GM12878 (cell line): ENCODE measurements around the gene KRTAP10-1. TPM values are rescaled to one million over a fixed set of nuclear protein-coding genes. Genes with fewer than 3 reads are reported as not detected.
"Not testable (repeated sequence)": the region's sequence is repeated elsewhere in the genome, so short reads cannot be mapped to it uniquely, and the experiment has no call there.

Experiments used
- ATAC-seq: fragments of 200-7000 bp; cut with Tn5 transposase; 3 replicates; pipeline ENCODE4 v1.9.1; 2020; ENCODE audit warnings: mild to moderate bottlenecking, moderate library complexity
- BruUV-seq: library from RNA; stranded (reverse); fragments of 400-500 nt; replicated peaks from 2 replicates; lab custom pipeline; 2021; lab: Mats Ljungman, UMichigan
- CTCF ChIA-PET: fragments of 300-600 bp; sonication (Branson Sonifier 250); formaldehyde crosslinking; extraction: SDS; loops from one replicate; lab custom pipeline; 2021; ENCODE audit warnings: inconsistent platforms; lab: Yijun Ruan, JAX
- POLR2A ChIA-PET: fragments of 350-600 bp; formaldehyde crosslinking; extraction: SDS; loops from one replicate; lab custom pipeline; 2021; ENCODE audit warnings: inconsistent platforms; lab: Charles Lee
- RAD21 ChIA-PET: fragments of 300-600 bp; sonication (Branson Sonifier 250); formaldehyde crosslinking; loops from one replicate; lab custom pipeline; 2023; ENCODE audit warnings: antibody characterized with exemption; ENCODE audit not compliant: unreplicated experiment; lab: Charles Lee
- SMC1A ChIA-PET: fragments of 300-600 bp; sonication (Branson Sonifier 250); formaldehyde crosslinking; loops from one replicate; lab custom pipeline; 2023; ENCODE audit not compliant: unreplicated experiment, uncharacterized antibody; lab: Charles Lee
- DNase-seq: peaks from one replicate; pipeline ENCODE4 v3.0.0-alpha.2; 2011; ENCODE audit warnings: low read depth, low spot score
- FAIRE-seq: peaks from 3 replicates; lab custom pipeline; 2011; peaks lifted over from hg19 to GRCh38; lab: Jason Lieb, UNC
- H2AFZ ChIP-seq: 2 replicates; pipeline ENCODE4 v1.6.0; 2011; ENCODE audit warnings: low read depth, low read length, control low read depth; ENCODE audit not compliant: control insufficient read depth
- H3K27ac ChIP-seq: 2 replicates; pipeline ENCODE4 v1.5.1; 2011; ENCODE audit warnings: control low read depth; ENCODE audit not compliant: control insufficient read depth, insufficient read depth
- H3K27me3 ChIP-seq, 2 experiments: replicated peaks in 1 of 2; 2 replicates each; pipeline versions ENCODE4 v1.6.0 to v1.6.1; 2011; ENCODE audit warnings: low read length in 1 of 2; ENCODE audit not compliant: control insufficient read depth in 2 of 2, insufficient read depth in 2 of 2
- H3K36me3 ChIP-seq, 2 experiments: 2 replicates each; pipeline ENCODE4 v1.5.1; 2011; ENCODE audit warnings: low read length in 1 of 2; ENCODE audit not compliant: control insufficient read depth in 2 of 2, insufficient read depth in 2 of 2
- H3K4me1 ChIP-seq: 2 replicates; pipeline ENCODE4 v1.6.1; 2011; ENCODE audit warnings: mild to moderate bottlenecking, low read length, moderate library complexity, mixed read lengths; ENCODE audit not compliant: control insufficient read depth, insufficient read depth
- H3K4me2 ChIP-seq: 2 replicates; pipeline ENCODE4 v1.6.0; 2011; ENCODE audit warnings: control low read depth; ENCODE audit not compliant: control insufficient read depth, insufficient read depth
- H3K4me3 ChIP-seq: fragments of 200-600 bp; sonication (generic); 2 replicates; pipeline ENCODE4 v1.5.1; 2016
- H3K79me2 ChIP-seq: 2 replicates; pipeline ENCODE4 v1.6.0; 2011; ENCODE audit warnings: low read length; ENCODE audit not compliant: control insufficient read depth, insufficient read depth
- H3K9ac ChIP-seq: 2 replicates; pipeline ENCODE4 v1.8.0; 2011; ENCODE audit warnings: low read length, control low read depth, mixed read lengths; ENCODE audit not compliant: control insufficient read depth, insufficient read depth
- H3K9me3 ChIP-seq: replicated peaks from 3 replicates; pipeline ENCODE4 v1.5.1; 2011; ENCODE audit warnings: mild to moderate bottlenecking, low read length; ENCODE audit not compliant: control insufficient read depth, insufficient read depth
- H4K20me1 ChIP-seq: 2 replicates; pipeline ENCODE4 v1.6.0; 2011; ENCODE audit not compliant: control insufficient read depth, insufficient read depth
- CHD1 ChIP-seq: IDR thresholded peaks from 2 replicates; pipeline ENCODE4 v1.6.1; 2012; ENCODE audit warnings: low read depth, low read length, improper control_type of control experiment
- WGBS: methylation state at CpG from one replicate; pipeline ENCODE4 v1.1.6; 2016; ENCODE audit warnings: low lambda C conversion rate; ENCODE audit not compliant: insufficient replicate concordance, insufficient coverage; ENCODE audit errors: missing lambda C conversion rate; 5-methylcytosine and 5-hydroxymethylcytosine counted together
- in situ Hi-C: fragments of 300-500 bp; cut with MboI; formaldehyde crosslinking; loops from 9 replicates; pipeline ENCODE4 v1.14.3; 2018; ENCODE audit warnings: mixed read lengths
- intact Hi-C: fragments of 100-400 bp; cut with micrococcal nuclease; formaldehyde crosslinking; loops from one replicate; pipeline ENCODE4 v1.14.2; 2022; ENCODE audit not compliant: unreplicated experiment
- polyA plus RNA-seq, 11 experiments: library from polyadenylated mRNA; depleted of rRNA in 4 of 11; unstranded in 6 of 11; stranded (reverse) in 5 of 11; fragments of >200 nt; fragmentation: Nextera tagmentation in 4 of 11; fragmentation: Illumina TruSeq in 1 of 11; extraction: Ambion mirVana in 4 of 11; extraction: Trizol in 1 of 11; gene quantifications; 1 replicate in 1 of 11; 2 replicates in 10 of 11; pipeline versions ENCODE4 v1.2.1 to v1.2.3, GENCODE V29; 2011 to 2016; ENCODE audit warnings: inconsistent platforms in 2 of 11, missing spikeins in 2 of 11, low read depth in 1 of 11
- total RNA-seq, 4 experiments: library from RNA; depleted of rRNA in 3 of 4; stranded (reverse); fragments of >200 nt in 3 of 4; fragmentation: Illumina TruSeq in 1 of 4; extraction: Trizol in 1 of 4; gene quantifications; 2 replicates each; pipeline versions ENCODE4 v1.2.1 to v1.2.3, GENCODE V29; 2013 to 2021

The KRTAP10-1 gene
- total and polyA plus RNA-seq, 10 of the 15 experiments (the other 5 are each of a cell fraction or from before 2014, with no cell fraction given): not detected

DNA sequence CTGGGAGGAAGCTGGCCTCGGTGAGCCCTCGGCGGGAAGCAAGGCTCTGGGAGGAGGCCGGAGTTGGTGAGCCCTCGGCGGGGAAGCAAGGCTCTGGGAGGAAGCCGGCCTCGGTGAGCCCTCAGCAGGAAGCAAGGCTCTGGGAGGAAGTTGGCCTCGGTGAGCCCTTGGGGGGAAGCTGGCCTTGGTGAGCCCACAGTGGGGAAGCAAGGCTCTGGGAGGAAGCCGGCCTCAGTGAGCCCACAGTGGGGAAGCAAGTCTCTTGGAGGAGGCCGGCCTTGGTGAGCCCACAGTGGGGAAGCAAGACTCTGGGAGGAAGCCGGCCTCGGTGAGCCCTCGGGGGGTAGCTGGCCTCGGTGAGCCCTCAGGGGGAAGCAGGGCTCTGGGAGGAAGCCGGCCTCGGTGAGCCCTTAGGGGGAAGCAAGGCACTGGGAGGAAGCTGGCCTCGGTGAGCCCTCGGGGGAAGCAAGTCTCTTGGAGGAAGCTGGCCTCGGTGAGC is 36.0 kb downstream of the KRTAP10-1 start (continued):
- TF ChIP-seq CHD1: no peak

DNA sequence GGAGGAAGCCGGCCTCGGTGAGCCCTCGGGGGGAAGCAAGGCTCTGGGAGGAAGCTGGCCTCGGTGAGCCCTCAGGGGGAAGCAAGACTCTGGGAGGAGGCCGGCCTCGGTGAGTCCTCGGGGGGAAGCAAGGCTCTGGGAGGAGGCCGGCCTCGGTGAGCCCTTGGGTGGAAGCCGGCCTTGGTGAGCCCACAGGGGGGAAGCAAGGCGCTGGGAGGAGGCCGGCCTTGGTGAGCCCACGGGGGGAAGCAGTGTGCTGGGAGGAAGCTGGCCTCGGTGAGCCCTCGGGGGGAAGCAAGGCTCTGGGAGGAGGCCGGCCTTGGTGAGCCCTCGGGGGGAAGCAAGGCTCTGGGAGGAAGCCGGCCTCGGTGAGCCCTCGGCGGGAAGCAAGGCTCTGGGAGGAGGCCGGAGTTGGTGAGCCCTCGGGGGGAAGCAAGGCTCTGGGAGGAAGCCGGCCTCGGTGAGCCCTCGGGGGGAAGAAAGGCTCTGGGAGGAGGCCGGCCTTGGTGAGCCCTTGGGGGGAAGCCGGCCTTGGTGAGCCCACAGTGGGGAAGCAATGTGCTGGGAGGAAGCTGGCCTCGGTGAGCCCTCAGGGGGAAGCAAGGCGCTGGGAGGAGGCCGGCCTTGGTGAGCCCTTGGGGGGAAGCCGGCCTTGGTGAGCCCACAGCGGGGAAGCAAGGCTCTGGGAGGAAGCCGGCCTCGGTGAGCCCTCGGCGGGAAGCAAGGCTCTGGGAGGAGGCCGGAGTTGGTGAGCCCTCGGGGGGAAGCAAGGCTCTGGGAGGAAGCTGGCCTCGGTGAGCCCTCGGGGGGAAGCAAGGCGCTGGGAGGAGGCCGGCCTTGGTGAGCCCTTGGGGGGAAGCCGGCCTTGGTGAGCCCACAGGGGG is 36.7 kb downstream of the KRTAP10-1 start:
- POLR2A ChIA-PET: interaction anchor here (0.6 kb wide), 1 partner anchor 172 kb away, joined by 3 read pairs; no protein-coding TSS in a partner anchor
- FAIRE-seq, H3K4me3 ChIP-seq, H3K9me3 ChIP-seq, H3K4me1 ChIP-seq, intact Hi-C loops, in situ Hi-C loops, H3K9ac ChIP-seq, H2AFZ ChIP-seq, H3K27ac ChIP-seq, H3K79me2 ChIP-seq, ATAC-seq, H4K20me1 ChIP-seq, H3K4me2 ChIP-seq, RAD21 ChIA-PET, BruUV-seq, H3K36me3 ChIP-seq, DNase-seq, H3K27me3 ChIP-seq: not testable (repeated sequence)
- CTCF ChIA-PET: interaction anchor here (0.9 kb wide), 1 partner anchor 272 kb away, joined by 3 read pairs; no protein-coding TSS in a partner anchor
- SMC1A ChIA-PET: interaction anchor here (0.8 kb wide), 1 partner anchor 290 kb away, joined by 3 read pairs; no protein-coding TSS in a partner anchor
- 60% methylated on average over 40 of the region's 44 CpGs for WGBS
